Adipose tissue (tissue), 3 donors: Measurements from ENCODE around the gene ARPC5L. TPM values are rescaled to one million over a fixed set of nuclear protein-coding genes. Genes with fewer than 3 reads are reported as not detected.

Experiments
- H3K27ac ChIP-seq: one replicate; pipeline ENCODE4 v1.5.1; 2013; ENCODE audit warnings: low read depth, low read length
- WGBS, 3 donors: extraction: QIAGEN DNeasy Blood & Tissue Kit; methylation state at CpG; one replicate each; pipeline ENCODE4 v1.1.7; 2013; 5-methylcytosine and 5-hydroxymethylcytosine counted together
- polyA plus RNA-seq, 3 donors: library from polyadenylated mRNA; stranded (reverse); fragments of 200-250 nt; gene quantifications; one replicate each; pipeline ENCODE4 v1.2.3, GENCODE V29; 2013
- donor health status: healthy with polysubstance abuse.
- donor health status: Bipolar disorder and iron deficiency.
- donor health status: healthy.

ARPC5L gene
- polyA plus RNA-seq, 3 donors, result 16.9 to 52.2 (median 27.4) TPM

GRCh38 chr9:124857533-124858162, 4.3 kb upstream of the ARPC5L start:
- no peak overlapping the region for H3K27ac ChIP-seq
- 81 to 88% (median 88%) methylated on average over 24 of the region's 24 CpGs for WGBS, 3 donors

- 67 to 75% (median 72%) methylated on average over 8 to 9 of the region's 9 CpGs for WGBS, 3 donors
- no peak overlapping the region for H3K27ac ChIP-seq
These were observed 3.4 kb upstream of the ARPC5L start for GRCh38 chr9:124858330-124859046.

GRCh38 chr9:124859803-124860581, 1.9 kb upstream of the ARPC5L start:
- WGBS, 3 donors, result 54 to 56% (median 55%) methylated on average over 10 of the region's 10 CpGs

GRCh38 chr9:124860582-124861341, 1.2 kb upstream of the ARPC5L start:
- H3K27ac ChIP-seq, result no peak overlapping the region

More at GRCh38 chr9:124859803-124860581, 1.9 kb upstream of the ARPC5L start:
- no peak overlapping the region for H3K27ac ChIP-seq

GRCh38 chr9:124863371-124863871, 1.5 kb downstream of the ARPC5L start:
- no peak overlapping the region for H3K27ac ChIP-seq
- WGBS, 3 donors, result 33 to 63% (median 58%) methylated on average over 7 of the region's 7 CpGs

More at GRCh38 chr9:124860582-124861341, 1.2 kb upstream of the ARPC5L start:
- 7 to 18% (median 13%) methylated on average over 12 of the region's 12 CpGs for WGBS, 3 donors

GRCh38 chr9:124868511-124869465, 6.9 kb downstream of the ARPC5L start:
- peak overlapping the region; percentile 84 for H3K27ac ChIP-seq
- 0% methylated on average over 82 to 101 of the region's 101 CpGs for WGBS, 3 donors

GRCh38 chr9:124869466-124869985, 7.6 kb downstream of the ARPC5L start:
- 0 to 1% (median 0%) methylated on average over 40 to 41 of the region's 41 CpGs for WGBS, 3 donors
- H3K27ac ChIP-seq, result peak overlapping the region; percentile 33

- no peak overlapping the region for H3K27ac ChIP-seq
- WGBS, 3 donors, result 4 to 6% (median 5%) methylated on average over 12 of the region's 12 CpGs
These were observed 8.1 kb downstream of the ARPC5L start for GRCh38 chr9:124869986-124870560.

GRCh38 chr9:124870723-124871122, 8.8 kb downstream of the ARPC5L start:
- no peak overlapping the region for H3K27ac ChIP-seq
- WGBS, 3 donors, result 44 to 54% (median 48%) methylated on average over 6 of the region's 6 CpGs

- H3K27ac ChIP-seq, result no peak overlapping the region
- 67 to 70% (median 70%) methylated on average over 11 of the region's 11 CpGs for WGBS, 3 donors
These were observed 9.2 kb downstream of the ARPC5L start for GRCh38 chr9:124871156-124871561.

- H3K27ac ChIP-seq, result no peak overlapping the region
- 85 to 91% (median 87%) methylated on average over 14 of the region's 14 CpGs for WGBS, 3 donors
These were observed 11.7 kb downstream of the ARPC5L start for GRCh38 chr9:124873664-124874063.

GRCh38 chr9:124875501-124875900, 13.6 kb downstream of the ARPC5L start:
- H3K27ac ChIP-seq, result no peak overlapping the region
- 89 to 92% (median 92%) methylated on average over 6 of the region's 6 CpGs for WGBS, 3 donors

GRCh38 chr9:124877021-124877782, 15.3 kb downstream of the ARPC5L start:
- WGBS, 3 donors, result 86 to 87% (median 87%) methylated on average over 14 of the region's 14 CpGs
- no peak overlapping the region for H3K27ac ChIP-seq

GRCh38 chr9:124878021-124878420, 16.1 kb downstream of the ARPC5L start:
- no peak overlapping the region for H3K27ac ChIP-seq
- WGBS, 3 donors, result 67 to 89% (median 72%) methylated on average over 1 of the region's 1 CpG

GRCh38 chr9:124878518-124878917, 16.6 kb downstream of the ARPC5L start:
- WGBS, 3 donors, result 85 to 92% (median 90%) methylated on average over 6 of the region's 6 CpGs

GRCh38 chr9:124879226-124879625, 17.3 kb downstream of the ARPC5L start:
- H3K27ac ChIP-seq, result no peak overlapping the region
- WGBS, 3 donors, result 75 to 79% (median 77%) methylated on average over 10 of the region's 10 CpGs

More at GRCh38 chr9:124878518-124878917, 16.6 kb downstream of the ARPC5L start:
- H3K27ac ChIP-seq, result no peak overlapping the region
